Measurements from ENCODE around the gene OBSL1.

- TF ChIP-seq CTCF (conservative IDR thresholded peaks at IDR 0.05 in 1 of 2, IDR thresholded peaks at IDR 0.05 in 1 of 2; ENCODE audit: extremely low read depth in 1 of 2, insufficient read depth in 1 of 2, low read depth in 1 of 2, low read length in 2 of 2): no peak
- TF ChIP-seq EZH2 (IDR thresholded peaks at IDR 0.05; ENCODE audit: borderline replicate concordance, low read length): no peak
These were observed 18.2 kb downstream of the OBSL1 start for GRCh38 chr2:219553168-219553417.

All from mammary epithelial cell (primary cell).